Gastroesophageal sphincter (tissue), 3 donors: Measurements from ENCODE around the gene KRTAP12-1.

Experiments used
- CTCF ChIP-seq, 4 experiments: fragments of 200-600 bp in 2 of 4; fragments of 450-650 bp in 2 of 4; sonication (generic) in 1 of 4; IDR thresholded peaks; one replicate each; pipeline ENCODE4 v1.5.1; 2017 to 2019; ENCODE audit warnings: antibody characterized with exemption in 4 of 4, mild to moderate bottlenecking in 2 of 4, moderate library complexity in 2 of 4
- EP300 ChIP-seq: sonication (generic); formaldehyde crosslinking; IDR thresholded peaks from one replicate; pipeline ENCODE4 v1.6.1; 2017; ENCODE audit warnings: antibody characterized with exemption, mild to moderate bottlenecking
- POLR2A ChIP-seq, 2 donors: fragments of 450-650 bp; IDR thresholded peaks; one replicate each; pipeline ENCODE4 v1.6.1; 2017; ENCODE audit warnings: antibody characterized with exemption in 2 of 2, mild to moderate bottlenecking in 2 of 2, moderate library complexity in 1 of 2
- POLR2AphosphoS5 ChIP-seq: sonication (generic); formaldehyde crosslinking; IDR thresholded peaks from one replicate; pipeline ENCODE4 v1.6.1; 2017; ENCODE audit warnings: antibody characterized with exemption

GRCh38 chr21:44710294-44710665, 28.3 kb upstream of the KRTAP12-1 start:
- TF ChIP-seq CTCF (IDR thresholded peaks at IDR 0.05) (no peak), POLR2AphosphoS5 (no peak), POLR2A (IDR thresholded peaks at IDR 0.05) (no peak), EP300 (no peak)
